Measurements from ENCODE around the gene APOL4. TPM values are rescaled to one million over a fixed set of nuclear protein-coding genes. Genes with fewer than 3 reads are reported as not detected.
"Not testable (repeated sequence)": the region's sequence is repeated elsewhere in the genome, so short reads cannot be mapped to it uniquely, and the experiment has no call there.

The APOL4 gene
- total and polyA plus RNA-seq, 2 donors (not counting 1 experiment from before 2014, with no cell fraction given) = 0.03 TPM; not detected in 1

- Histone ChIP-seq H3K36me3 (replicated peaks in 1 of 2; ENCODE audit: control extremely low read depth in 1 of 2, control insufficient read depth in 1 of 2, extremely low read depth in 1 of 2, insufficient read depth in 2 of 2, low read length in 1 of 2) (no peaks in the 10 kb centered on the region), H3K9me3 (ENCODE audit: control extremely low read depth in 1 of 3, control insufficient read depth in 2 of 3, insufficient read depth in 1 of 3, low read length in 2 of 3) (no peaks in the 10 kb centered on the region), H3K27ac (ENCODE audit: low read length in 2 of 2) (peak overlapping the region; percentile 92 to 98), H3K4me3 (ENCODE audit: control extremely low read depth in 1 of 5, extremely low read depth in 1 of 5, insufficient read depth in 1 of 5, low read depth in 2 of 5, low read length in 4 of 5) (peak overlapping the region in 4 of 5 experiments; percentile 18 to 43 (median 36)), H3K4me2 (replicated peaks; ENCODE audit: low read depth, low read length, poor library complexity, severe bottlenecking) (peak overlapping the region; percentile 93), H4K20me1 (ENCODE audit: control insufficient read depth, insufficient read depth, low read length, poor library complexity, severe bottlenecking) (no peaks in the 10 kb centered on the region), H3K4me1 (ENCODE audit: control insufficient read depth in 2 of 2, insufficient read depth in 2 of 2, low read length in 2 of 2) (peaks cover 64 to 75% of the 10 kb centered on the region in 2 donors), H3K9ac (ENCODE audit: low read length) (peak overlapping the region; percentile 57), H3K27me3 (replicated peaks in 1 of 4; ENCODE audit: control extremely low read depth in 1 of 4, control insufficient read depth in 3 of 4, insufficient read depth in 4 of 4, low read length in 3 of 4) (no peaks in the 10 kb centered on the region), H2AFZ (ENCODE audit: insufficient read depth, low read depth, low read length, poor library complexity, severe bottlenecking) (peak overlapping the region; percentile 23), H3K79me2 (ENCODE audit: control insufficient read depth, insufficient read depth, low read length) (peaks cover 35% of the 10 kb centered on the region)
- WGBS (ENCODE audit: insufficient coverage) = 0% methylated on average over 3 of the region's 6 CpGs
- Mint-ChIP-seq H3K4me3 (peak overlapping the region; percentile 93), H3K27me3 (no peaks in the 10 kb centered on the region), H3K9me3 (ENCODE audit: insufficient read depth) (no peaks in the 10 kb centered on the region), H3K27ac (peak overlapping the region; percentile 97), H3K4me1 (peaks cover 85% of the 10 kb centered on the region)
- peak; percentile 70 for DNase-seq
- peak; percentile 59 for ATAC-seq (ENCODE audit: low read depth)
- intact Hi-C loops (cut with micrococcal nuclease) = loop anchor here (5.0 kb wide), 1 partner anchor 810 kb away; no protein-coding TSS in a partner anchor
- CTCF ChIA-PET = interaction anchor here (0.6 to 12.5 kb wide), 12 partner anchors 9 to 690 kb away, joined by 3 to 182 read pairs (median 4); partner anchors contain the start of gene APOL2
- POLR2A ChIA-PET = interaction anchor here (1.0 kb wide), 1 partner anchor 18 kb away, joined by 3 read pairs; no protein-coding TSS in a partner anchor
- TF ChIP-seq, protein P1, sequence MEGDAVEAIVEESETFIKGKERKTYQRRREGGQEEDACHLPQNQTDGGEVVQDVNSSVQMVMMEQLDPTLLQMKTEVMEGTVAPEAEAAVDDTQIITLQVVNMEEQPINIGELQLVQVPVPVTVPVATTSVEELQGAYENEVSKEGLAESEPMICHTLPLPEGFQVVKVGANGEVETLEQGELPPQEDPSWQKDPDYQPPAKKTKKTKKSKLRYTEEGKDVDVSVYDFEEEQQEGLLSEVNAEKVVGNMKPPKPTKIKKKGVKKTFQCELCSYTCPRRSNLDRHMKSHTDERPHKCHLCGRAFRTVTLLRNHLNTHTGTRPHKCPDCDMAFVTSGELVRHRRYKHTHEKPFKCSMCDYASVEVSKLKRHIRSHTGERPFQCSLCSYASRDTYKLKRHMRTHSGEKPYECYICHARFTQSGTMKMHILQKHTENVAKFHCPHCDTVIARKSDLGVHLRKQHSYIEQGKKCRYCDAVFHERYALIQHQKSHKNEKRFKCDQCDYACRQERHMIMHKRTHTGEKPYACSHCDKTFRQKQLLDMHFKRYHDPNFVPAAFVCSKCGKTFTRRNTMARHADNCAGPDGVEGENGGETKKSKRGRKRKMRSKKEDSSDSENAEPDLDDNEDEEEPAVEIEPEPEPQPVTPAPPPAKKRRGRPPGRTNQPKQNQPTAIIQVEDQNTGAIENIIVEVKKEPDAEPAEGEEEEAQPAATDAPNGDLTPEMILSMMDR (IDR thresholded peaks at IDR 0.05) = no peak
- no peak for TF ChIP-seq EZH2 (IDR thresholded peaks at IDR 0.05; ENCODE audit: borderline replicate concordance, insufficient read depth, low read depth, low read length, poor library complexity, severe bottlenecking)
Measured at GRCh38 chr22:36162127-36163034, 39.2 kb downstream of the APOL4 start.

DNA sequence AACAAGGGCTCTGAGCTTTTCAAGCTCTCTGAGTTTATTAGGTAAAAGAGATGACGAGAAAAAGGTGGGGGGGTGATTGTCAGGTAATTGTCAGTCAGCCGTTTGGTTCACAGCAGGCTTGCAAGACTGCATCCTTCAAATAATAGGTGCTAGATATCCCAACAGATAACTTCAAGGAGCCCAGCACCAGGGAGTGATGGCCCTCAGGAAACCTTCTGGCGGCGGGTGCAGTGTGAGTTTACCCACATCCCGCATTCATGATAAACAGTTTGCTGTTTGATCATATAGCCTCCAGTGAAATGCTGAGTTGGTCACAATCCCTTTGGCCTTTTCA, 39.8 kb downstream of the APOL4 start:
- Histone ChIP-seq H3K9ac (ENCODE audit: low read length) (peak overlapping the region; percentile 57), H3K4me1 (ENCODE audit: control insufficient read depth in 2 of 2, insufficient read depth in 2 of 2, low read length in 2 of 2) (peaks cover 70 to 75% of the 10 kb centered on the region in 2 donors), H3K4me3 (ENCODE audit: control extremely low read depth in 1 of 5, extremely low read depth in 1 of 5, insufficient read depth in 1 of 5, low read depth in 2 of 5, low read length in 4 of 5) (peak overlapping the region in 1 of 5 experiments; percentile 37), H3K4me2 (replicated peaks; ENCODE audit: low read depth, low read length, poor library complexity, severe bottlenecking) (peak overlapping the region; percentile 93), H3K79me2 (ENCODE audit: control insufficient read depth, insufficient read depth, low read length) (peaks cover 41% of the 10 kb centered on the region), H3K27ac (ENCODE audit: low read length in 2 of 2) (peak overlapping the region; percentile 92 to 98)
- POLR2A ChIA-PET; H3K9me3 Mint-ChIP-seq (ENCODE audit: insufficient read depth); H3K9me3 ChIP-seq (ENCODE audit: control extremely low read depth in 1 of 3, control insufficient read depth in 2 of 3, insufficient read depth in 1 of 3, low read length in 2 of 3); H4K20me1 ChIP-seq (ENCODE audit: control insufficient read depth, insufficient read depth, low read length, poor library complexity, severe bottlenecking); ATAC-seq (ENCODE audit: low read depth); H3K27me3 Mint-ChIP-seq; H2AFZ ChIP-seq (ENCODE audit: insufficient read depth, low read depth, low read length, poor library complexity, severe bottlenecking); DNase-seq; H3K36me3 ChIP-seq (replicated peaks in 1 of 2; ENCODE audit: control extremely low read depth in 1 of 2, control insufficient read depth in 1 of 2, extremely low read depth in 1 of 2, insufficient read depth in 2 of 2, low read length in 1 of 2); H3K27me3 ChIP-seq (replicated peaks in 1 of 4; ENCODE audit: control extremely low read depth in 1 of 4, control insufficient read depth in 3 of 4, insufficient read depth in 4 of 4, low read length in 3 of 4): not testable (repeated sequence)
- H3K27ac Mint-ChIP-seq = peak overlapping the region; percentile 97
- peak overlapping the region; percentile 93 for H3K4me3 Mint-ChIP-seq
- CTCF ChIA-PET = interaction anchor here (2.7 to 12.5 kb wide), 3 partner anchors 8 to 325 kb away, joined by 10 to 182 read pairs (median 13); no protein-coding TSS in a partner anchor
- peaks cover 88% of the 10 kb centered on the region for H3K4me1 Mint-ChIP-seq
- intact Hi-C loops (cut with micrococcal nuclease) = loop anchor here (2.0 to 5.0 kb wide), 2 partner anchors 77 to 809 kb away; partner anchors contain the start of gene APOL2
- 53% methylated on average over 3 of the region's 5 CpGs for WGBS (ENCODE audit: insufficient coverage)
